Spleen (tissue), 7 donors: ENCODE results near the gene SLC24A3.

Experiments
- POLR2A ChIP-seq, 3 donors: fragments of 450-650 bp; IDR thresholded peaks; one replicate each; pipeline ENCODE4 v1.5.1; 2017; ENCODE audit warnings: antibody characterized with exemption in 3 of 3, mild to moderate bottlenecking in 1 of 3
- TF ChIP-seq, protein P1 (sequence below), 11 experiments: fragments of 200-600 bp in 7 of 11; fragments of 450-650 bp in 4 of 11; sonication (generic) in 4 of 11; IDR thresholded peaks in 8 of 11; conservative IDR thresholded peaks in 3 of 11; 1 replicate in 7 of 11; 2 replicates in 4 of 11; pipeline versions ENCODE4 v1.4.0 to v1.8.0; 2016 to 2021; ENCODE audit warnings: antibody characterized with exemption in 11 of 11, inconsistent platforms in 4 of 11, mild to moderate bottlenecking in 1 of 11
- donor health status: DM: no; HTN: no; CAD: no; lungs with moderate emphysema.
- donor health status: DM: no; HTN: no; CAD: no.
- donor health status: DM: no; HTN: no; CAD: no.

DNA sequence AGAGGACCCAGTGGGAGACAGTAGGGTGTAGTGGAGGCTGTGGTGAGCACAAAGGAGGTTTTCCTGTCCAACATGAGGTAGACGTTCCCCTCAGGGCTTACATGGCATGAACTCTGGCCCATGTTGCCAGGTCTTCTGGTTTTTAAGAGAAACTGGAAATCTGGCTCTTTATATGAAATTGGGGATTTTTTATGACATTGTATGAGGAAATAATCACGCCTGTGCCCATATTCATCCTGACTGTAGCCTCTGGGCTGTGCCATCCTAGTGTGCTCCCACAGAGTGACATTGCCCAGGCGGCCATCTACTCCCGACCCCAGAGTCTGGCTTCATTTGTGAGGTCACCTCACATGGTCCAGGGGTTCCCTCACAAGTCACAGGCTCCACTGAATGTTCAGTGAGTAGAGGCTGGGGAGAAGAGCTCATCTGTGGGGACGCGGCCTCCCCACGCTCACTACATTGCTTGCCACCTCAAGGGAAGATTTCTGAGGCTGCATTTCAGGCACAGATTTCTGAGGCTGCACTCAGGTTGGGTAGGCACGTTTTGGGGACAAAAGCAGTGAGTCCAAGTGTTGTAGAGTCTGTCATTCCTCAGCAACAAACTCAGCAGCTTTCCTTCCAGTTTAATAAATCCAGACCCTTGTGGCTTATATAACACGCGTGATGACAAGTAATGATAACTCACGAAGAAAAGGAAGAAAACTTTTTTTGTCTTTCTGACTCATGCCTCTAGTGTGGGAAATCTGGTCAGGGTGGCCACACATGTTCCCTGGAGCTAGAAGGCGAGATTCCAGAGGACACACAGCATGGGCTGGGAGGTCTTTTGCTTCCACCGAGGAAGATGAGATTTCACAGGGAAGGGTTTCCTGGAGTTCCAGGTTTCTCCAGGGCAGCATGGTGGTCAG, 41.7 kb downstream of the SLC24A3 start:
- TF ChIP-seq, protein P1, sequence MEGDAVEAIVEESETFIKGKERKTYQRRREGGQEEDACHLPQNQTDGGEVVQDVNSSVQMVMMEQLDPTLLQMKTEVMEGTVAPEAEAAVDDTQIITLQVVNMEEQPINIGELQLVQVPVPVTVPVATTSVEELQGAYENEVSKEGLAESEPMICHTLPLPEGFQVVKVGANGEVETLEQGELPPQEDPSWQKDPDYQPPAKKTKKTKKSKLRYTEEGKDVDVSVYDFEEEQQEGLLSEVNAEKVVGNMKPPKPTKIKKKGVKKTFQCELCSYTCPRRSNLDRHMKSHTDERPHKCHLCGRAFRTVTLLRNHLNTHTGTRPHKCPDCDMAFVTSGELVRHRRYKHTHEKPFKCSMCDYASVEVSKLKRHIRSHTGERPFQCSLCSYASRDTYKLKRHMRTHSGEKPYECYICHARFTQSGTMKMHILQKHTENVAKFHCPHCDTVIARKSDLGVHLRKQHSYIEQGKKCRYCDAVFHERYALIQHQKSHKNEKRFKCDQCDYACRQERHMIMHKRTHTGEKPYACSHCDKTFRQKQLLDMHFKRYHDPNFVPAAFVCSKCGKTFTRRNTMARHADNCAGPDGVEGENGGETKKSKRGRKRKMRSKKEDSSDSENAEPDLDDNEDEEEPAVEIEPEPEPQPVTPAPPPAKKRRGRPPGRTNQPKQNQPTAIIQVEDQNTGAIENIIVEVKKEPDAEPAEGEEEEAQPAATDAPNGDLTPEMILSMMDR (IDR thresholded peaks at IDR 0.05 in 8 of 11, conservative IDR thresholded peaks at IDR 0.05 in 3 of 11) = no peak
- TF ChIP-seq POLR2A (IDR thresholded peaks at IDR 0.05) = no peak
